HG03469 (cell line): ENCODE data around the gene RHNO1.
A peak's percentile ranks its signal among the peaks of the same experiment; 100 is the strongest.
"Not testable (repeated sequence)": the region's sequence is repeated elsewhere in the genome, so short reads cannot be mapped to it uniquely, and the experiment has no call there.

Experiments
- ATAC-seq: cut with Tn5 transposase; IDR thresholded peaks from one replicate; pipeline ENCODE4 v1.9.1; 2021; ENCODE audit warnings: mild to moderate bottlenecking, moderate library complexity, moderate number of reproducible peaks; ENCODE audit not compliant: unreplicated experiment

RHNO1 gene

GRCh38 chr12:2858334-2858733 lies 18.7 kb upstream of the RHNO1 start:
- no peak for ATAC-seq

- no peak for ATAC-seq
Measured at GRCh38 chr12:2858944-2859421, 18.0 kb upstream of the RHNO1 start.

- ATAC-seq, result no peak
Measured at GRCh38 chr12:2860170-2860569, 16.9 kb upstream of the RHNO1 start.

- ATAC-seq, result no peak
Measured at GRCh38 chr12:2862876-2863275, 14.1 kb upstream of the RHNO1 start.

- not testable (repeated sequence) for ATAC-seq
Measured at GRCh38 chr12:2863402-2863801, 13.6 kb upstream of the RHNO1 start.

GRCh38 chr12:2864198-2864597 lies 12.8 kb upstream of the RHNO1 start:
- no peak for ATAC-seq

- not testable (repeated sequence) for ATAC-seq
Measured at GRCh38 chr12:2868986-2869632, 7.9 kb upstream of the RHNO1 start.

GRCh38 chr12:2876431-2877046 lies 484 bp upstream of the RHNO1 start:
- peak; percentile 15 for ATAC-seq

- no peak for ATAC-seq
Measured at GRCh38 chr12:2877953-2878732, 1.1 kb downstream of the RHNO1 start.

- no peak for ATAC-seq
Measured at GRCh38 chr12:2879853-2880252, 2.8 kb downstream of the RHNO1 start.

- ATAC-seq, result no peak
Measured at GRCh38 chr12:2884810-2885209, 7.8 kb downstream of the RHNO1 start.

- no peak for ATAC-seq
Measured at GRCh38 chr12:2886768-2887450, 9.9 kb downstream of the RHNO1 start.

- no peak for ATAC-seq
Measured at GRCh38 chr12:2890001-2890387, 13.0 kb downstream of the RHNO1 start.

- peak; percentile 90 for ATAC-seq
Measured at GRCh38 chr12:2890388-2891239, 13.6 kb downstream of the RHNO1 start, which contains the start of gene TULP3. TSS of gene TULP3 (plus strand) at chr12:2890891. CDS start at chr12:2890948, 57 bp downstream.

- no peak for ATAC-seq
Measured at GRCh38 chr12:2891240-2892053, 14.4 kb downstream of the RHNO1 start.

GRCh38 chr12:2892246-2892645 lies 15.2 kb downstream of the RHNO1 start:
- ATAC-seq, result no peak

- no peak for ATAC-seq
Measured at GRCh38 chr12:2893007-2893406, 16.0 kb downstream of the RHNO1 start.

GRCh38 chr12:2895051-2895451 lies 18.0 kb downstream of the RHNO1 start:
- no peak for ATAC-seq

GRCh38 chr12:2895511-2895910 lies 18.5 kb downstream of the RHNO1 start:
- no peak for ATAC-seq
